OCI-LY1 (cell line): ENCODE data around the gene KLHL26.

ENCODE experiments used
- EZH2 ChIP-seq: fragments of 200-600 bp; sonication (generic), shearing (Covaris generic); IDR thresholded peaks from 2 replicates; pipeline ENCODE4 v1.8.0; 2017; ENCODE audit warnings: borderline replicate concordance, mixed run types, mild to moderate bottlenecking, antibody characterized with exemption, low read length, moderate library complexity, mixed read lengths
- TF ChIP-seq, protein P1 (sequence below): fragments of 200-600 bp; sonication (generic), shearing (Covaris generic); IDR thresholded peaks from 2 replicates; pipeline ENCODE4 v1.5.1; 2017; ENCODE audit warnings: mild to moderate bottlenecking, antibody characterized with exemption, low read length, moderate library complexity, mixed read lengths

DNA sequence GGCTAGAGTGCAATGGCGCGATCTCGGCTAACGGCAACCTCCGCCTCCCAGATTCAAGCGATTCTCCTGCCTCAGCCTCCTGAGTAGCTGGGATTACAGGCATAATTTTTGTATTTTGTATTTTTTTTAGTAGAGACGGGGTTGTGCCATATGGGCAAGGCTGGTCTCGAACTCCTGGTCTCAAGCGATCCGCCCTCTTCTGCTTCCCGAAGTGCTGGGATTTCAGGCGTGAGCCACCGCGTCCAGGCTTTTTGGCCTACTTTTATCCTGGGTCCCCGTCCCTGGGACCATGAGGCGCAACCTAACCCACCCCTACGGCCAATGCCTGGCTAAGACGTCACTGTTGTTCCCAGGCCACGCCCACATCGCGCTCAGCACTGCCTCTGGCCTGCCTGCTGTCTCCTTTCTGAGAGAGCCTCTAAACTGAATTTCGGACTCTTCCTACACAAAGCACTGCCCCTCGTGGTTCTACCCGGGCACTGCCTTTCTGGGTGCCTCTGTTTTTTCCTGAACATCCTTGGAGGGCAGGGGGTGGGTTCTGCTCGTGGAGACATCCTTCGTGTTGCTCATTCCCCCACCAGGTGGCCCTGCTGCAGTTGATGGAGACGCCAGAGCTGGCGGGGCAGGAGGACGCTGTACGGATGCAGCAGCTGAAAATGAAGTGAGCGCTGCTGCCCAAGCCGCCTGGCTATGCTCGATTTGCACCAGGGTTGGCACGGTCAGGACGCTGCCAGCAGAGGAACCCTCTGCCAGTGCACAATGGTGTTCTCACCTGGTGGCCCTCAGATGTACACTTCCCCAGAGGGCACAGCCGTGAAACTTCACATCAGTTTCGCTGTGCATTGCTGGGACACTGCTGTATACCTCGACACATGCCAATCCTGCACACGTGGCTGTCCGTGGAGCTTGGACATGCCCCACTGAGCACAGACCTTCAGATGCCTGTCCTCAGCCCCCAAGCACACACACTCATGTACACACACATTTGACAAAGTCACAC is 46.3 kb upstream of the KLHL26 start:
- TF ChIP-seq, protein P1, sequence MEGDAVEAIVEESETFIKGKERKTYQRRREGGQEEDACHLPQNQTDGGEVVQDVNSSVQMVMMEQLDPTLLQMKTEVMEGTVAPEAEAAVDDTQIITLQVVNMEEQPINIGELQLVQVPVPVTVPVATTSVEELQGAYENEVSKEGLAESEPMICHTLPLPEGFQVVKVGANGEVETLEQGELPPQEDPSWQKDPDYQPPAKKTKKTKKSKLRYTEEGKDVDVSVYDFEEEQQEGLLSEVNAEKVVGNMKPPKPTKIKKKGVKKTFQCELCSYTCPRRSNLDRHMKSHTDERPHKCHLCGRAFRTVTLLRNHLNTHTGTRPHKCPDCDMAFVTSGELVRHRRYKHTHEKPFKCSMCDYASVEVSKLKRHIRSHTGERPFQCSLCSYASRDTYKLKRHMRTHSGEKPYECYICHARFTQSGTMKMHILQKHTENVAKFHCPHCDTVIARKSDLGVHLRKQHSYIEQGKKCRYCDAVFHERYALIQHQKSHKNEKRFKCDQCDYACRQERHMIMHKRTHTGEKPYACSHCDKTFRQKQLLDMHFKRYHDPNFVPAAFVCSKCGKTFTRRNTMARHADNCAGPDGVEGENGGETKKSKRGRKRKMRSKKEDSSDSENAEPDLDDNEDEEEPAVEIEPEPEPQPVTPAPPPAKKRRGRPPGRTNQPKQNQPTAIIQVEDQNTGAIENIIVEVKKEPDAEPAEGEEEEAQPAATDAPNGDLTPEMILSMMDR: peak; percentile 90
- no peak for TF ChIP-seq EZH2
